ENCODE measurements around the gene ATP8A2.

DNA sequence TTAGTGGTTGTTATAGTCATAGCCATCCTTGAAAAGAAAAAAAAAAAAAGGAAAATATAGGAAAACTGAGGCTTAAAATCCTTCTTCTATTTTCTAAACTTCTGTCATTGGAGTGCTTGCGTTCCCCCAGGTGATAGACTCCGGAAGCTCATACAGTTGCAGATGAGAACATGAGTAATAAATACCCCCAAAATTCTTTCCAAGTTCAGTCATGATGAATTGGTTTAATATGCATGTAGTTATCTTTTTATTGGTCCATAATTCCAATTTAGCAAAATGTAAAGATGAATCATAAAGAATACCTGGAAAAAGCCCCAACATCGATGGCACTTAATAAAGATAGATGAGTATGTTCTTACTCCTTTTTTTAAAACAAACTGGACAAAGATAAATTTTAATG, 487.8 kb downstream of the ATP8A2 start:
- TF ChIP-seq, protein P1, sequence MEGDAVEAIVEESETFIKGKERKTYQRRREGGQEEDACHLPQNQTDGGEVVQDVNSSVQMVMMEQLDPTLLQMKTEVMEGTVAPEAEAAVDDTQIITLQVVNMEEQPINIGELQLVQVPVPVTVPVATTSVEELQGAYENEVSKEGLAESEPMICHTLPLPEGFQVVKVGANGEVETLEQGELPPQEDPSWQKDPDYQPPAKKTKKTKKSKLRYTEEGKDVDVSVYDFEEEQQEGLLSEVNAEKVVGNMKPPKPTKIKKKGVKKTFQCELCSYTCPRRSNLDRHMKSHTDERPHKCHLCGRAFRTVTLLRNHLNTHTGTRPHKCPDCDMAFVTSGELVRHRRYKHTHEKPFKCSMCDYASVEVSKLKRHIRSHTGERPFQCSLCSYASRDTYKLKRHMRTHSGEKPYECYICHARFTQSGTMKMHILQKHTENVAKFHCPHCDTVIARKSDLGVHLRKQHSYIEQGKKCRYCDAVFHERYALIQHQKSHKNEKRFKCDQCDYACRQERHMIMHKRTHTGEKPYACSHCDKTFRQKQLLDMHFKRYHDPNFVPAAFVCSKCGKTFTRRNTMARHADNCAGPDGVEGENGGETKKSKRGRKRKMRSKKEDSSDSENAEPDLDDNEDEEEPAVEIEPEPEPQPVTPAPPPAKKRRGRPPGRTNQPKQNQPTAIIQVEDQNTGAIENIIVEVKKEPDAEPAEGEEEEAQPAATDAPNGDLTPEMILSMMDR (IDR thresholded peaks at IDR 0.05): no peak
- no peak for TF ChIP-seq POLR2A (IDR thresholded peaks at IDR 0.05)
